Measurements from ENCODE around the gene NFIA.

GRCh38 chr1:61419657-61420056 is 337.3 kb downstream of the NFIA start:
- no peak for TF ChIP-seq EZH2 (IDR thresholded peaks at IDR 0.05)
- TF ChIP-seq POLR2AphosphoS5 (IDR thresholded peaks at IDR 0.05; ENCODE audit: borderline replicate concordance, low read depth, low read length), result no peak
- no peak for TF ChIP-seq FOXP2 (optimal IDR thresholded peaks at IDR 0.05; ENCODE audit: control extremely low read depth, extremely low read length, insufficient read depth)
